ENCODE measurements around the gene DNAJC5. TPM values are rescaled to one million over a fixed set of nuclear protein-coding genes. Genes with fewer than 3 reads are reported as not detected.

The DNAJC5 gene
- total and polyA plus RNA-seq, 8 donors: 23.1 to 60.1 (median 38.1) TPM

GRCh38 chr20:63944078-63944941 is 49.4 kb downstream of the DNAJC5 start:
- 88 to 96% (median 90%) methylated on average over 16 to 35 of the region's 35 CpGs for WGBS, 5 donors
- Histone ChIP-seq H3K4me3 (no peak overlapping the region), H3K27ac (no peak overlapping the region), H3K36me3 (peaks cover 44 to 67% (median 64%) of the 10 kb centered on the region in 4 donors), H3K4me1 (peaks cover 27 to 56% (median 50%) of the 10 kb centered on the region in 4 donors), H3K9me3 (no peaks in the 10 kb centered on the region), H3K27me3 (no peaks in the 10 kb centered on the region)
- DNase-seq: no peak
- intact Hi-C loops (cut with DNase I; ENCODE audit: low total_unique reads): no loop called here
- TF ChIP-seq EP300 (IDR thresholded peaks at IDR 0.05): no peak
- TF ChIP-seq CTCF (IDR thresholded peaks at IDR 0.05): no peak
- no peak for TF ChIP-seq POLR2AphosphoS5 (IDR thresholded peaks at IDR 0.05)
- TF ChIP-seq POLR2A (IDR thresholded peaks at IDR 0.05): no peak

- no peak for DNase-seq
- H3K4me3 ChIP-seq: no peak overlapping the region
- 86 to 93% (median 91%) methylated on average over 10 to 17 of the region's 17 CpGs for WGBS, 5 donors
- peaks cover 35 to 64% (median 54%) of the 10 kb centered on the region in 4 donors for H3K4me1 ChIP-seq
- H3K9me3 ChIP-seq: no peaks in the 10 kb centered on the region
- TF ChIP-seq EP300 (IDR thresholded peaks at IDR 0.05) (no peak), POLR2AphosphoS5 (IDR thresholded peaks at IDR 0.05) (no peak), CTCF (IDR thresholded peaks at IDR 0.05) (no peak), POLR2A (IDR thresholded peaks at IDR 0.05) (no peak)
- peaks cover 40 to 58% (median 55%) of the 10 kb centered on the region in 4 donors for H3K36me3 ChIP-seq
- no peaks in the 10 kb centered on the region for H3K27me3 ChIP-seq
- H3K27ac ChIP-seq: no peak overlapping the region
- intact Hi-C loops (cut with DNase I; ENCODE audit: low total_unique reads): no loop called here
Measured at GRCh38 chr20:63945031-63945658, 50.2 kb downstream of the DNAJC5 start.

GRCh38 chr20:63945921-63946920 is 51.3 kb downstream of the DNAJC5 start:
- Histone ChIP-seq H3K4me1 (peaks cover 46 to 69% (median 64%) of the 10 kb centered on the region in 4 donors), H3K27ac (peak overlapping the region in 1 of 5 donors; percentile 88), H3K9me3 (no peaks in the 10 kb centered on the region), H3K27me3 (no peaks in the 10 kb centered on the region), H3K4me3 (no peak overlapping the region), H3K36me3 (peaks cover 34 to 48% (median 45%) of the 10 kb centered on the region in 4 donors)
- TF ChIP-seq CTCF (IDR thresholded peaks at IDR 0.05): no peak
- no peak for TF ChIP-seq POLR2A (IDR thresholded peaks at IDR 0.05)
- TF ChIP-seq POLR2AphosphoS5 (IDR thresholded peaks at IDR 0.05): no peak
- TF ChIP-seq EP300 (IDR thresholded peaks at IDR 0.05): no peak
- 91 to 96% (median 93%) methylated on average over 22 to 39 of the region's 39 CpGs for WGBS, 5 donors
- DNase-seq: no peak
- intact Hi-C loops (cut with DNase I; ENCODE audit: low total_unique reads): no loop called here
